ENCODE measurements around the gene NECTIN2. TPM values are rescaled to one million over a fixed set of nuclear protein-coding genes. Genes with fewer than 3 reads are reported as not detected.

The NECTIN2 gene
- total and polyA plus RNA-seq, 2 donors (not counting 1 experiment from before 2014, with no cell fraction given), result 0.15 to 0.32 TPM

GRCh38 chr19:44900328-44901244, 54.5 kb downstream of the NECTIN2 start:
- Mint-ChIP-seq H3K27ac (no peak overlapping the region), H3K4me1 (peaks cover 5% of the 10 kb centered on the region), H3K9me3 (ENCODE audit: insufficient read depth) (no peaks in the 10 kb centered on the region), H3K4me3 (no peak overlapping the region), H3K27me3 (no peaks in the 10 kb centered on the region)
- CTCF ChIA-PET, result interaction anchor here (0.6 to 1.9 kb wide), 2 partner anchors 39 to 176 kb away, joined by 3 to 5 read pairs; no protein-coding TSS in a partner anchor
- TF ChIP-seq EZH2 (IDR thresholded peaks at IDR 0.05; ENCODE audit: borderline replicate concordance, insufficient read depth, low read depth, low read length, poor library complexity, severe bottlenecking) (no peak), CTCF (IDR thresholded peaks at IDR 0.05) (no peak)
- no peak for ATAC-seq (ENCODE audit: low read depth)
- no peak overlapping the region for H2AFZ ChIP-seq (ENCODE audit: insufficient read depth, low read depth, low read length, poor library complexity, severe bottlenecking)
- no peak overlapping the region for H3K4me2 ChIP-seq (replicated peaks; ENCODE audit: low read depth, low read length, poor library complexity, severe bottlenecking)
- peaks cover 6% of the 10 kb centered on the region for H3K79me2 ChIP-seq (ENCODE audit: control insufficient read depth, insufficient read depth, low read length)
- 97% methylated on average over 19 of the region's 19 CpGs for WGBS (ENCODE audit: insufficient coverage)
- peaks cover 0 to 3% (median 0%) of the 10 kb centered on the region in 3 donors for H3K9me3 ChIP-seq (ENCODE audit: control extremely low read depth in 1 of 3, control insufficient read depth in 2 of 3, insufficient read depth in 1 of 3, low read length in 2 of 3)
- H3K27ac ChIP-seq (ENCODE audit: low read length in 2 of 2), result no peak overlapping the region
- no peak for DNase-seq
- H4K20me1 ChIP-seq (ENCODE audit: control insufficient read depth, insufficient read depth, low read length, poor library complexity, severe bottlenecking), result peaks cover 6% of the 10 kb centered on the region
- intact Hi-C loops (cut with micrococcal nuclease), result no loop called here
- peaks cover 0 to 47% of the 10 kb centered on the region in 2 experiments for H3K36me3 ChIP-seq (replicated peaks in 1 of 2; ENCODE audit: control extremely low read depth in 1 of 2, control insufficient read depth in 1 of 2, extremely low read depth in 1 of 2, insufficient read depth in 2 of 2, low read length in 1 of 2)
- H3K27me3 ChIP-seq (replicated peaks in 1 of 4; ENCODE audit: control extremely low read depth in 1 of 4, control insufficient read depth in 3 of 4, insufficient read depth in 4 of 4, low read length in 3 of 4), result peaks cover 0 to 6% (median 3%) of the 10 kb centered on the region in 4 experiments
- H3K4me3 ChIP-seq (ENCODE audit: control extremely low read depth in 1 of 5, extremely low read depth in 1 of 5, insufficient read depth in 1 of 5, low read depth in 2 of 5, low read length in 4 of 5), result no peak overlapping the region
- POLR2A ChIA-PET, result no interaction called here
- H3K9ac ChIP-seq (ENCODE audit: low read length), result no peak overlapping the region
- peaks cover 3 to 8% of the 10 kb centered on the region in 2 donors for H3K4me1 ChIP-seq (ENCODE audit: control insufficient read depth in 2 of 2, insufficient read depth in 2 of 2, low read length in 2 of 2)

GRCh38 chr19:44903216-44903601, 57.1 kb downstream of the NECTIN2 start:
- Histone ChIP-seq H3K4me2 (replicated peaks; ENCODE audit: low read depth, low read length, poor library complexity, severe bottlenecking) (no peak overlapping the region), H3K4me3 (ENCODE audit: control extremely low read depth in 1 of 5, extremely low read depth in 1 of 5, insufficient read depth in 1 of 5, low read depth in 2 of 5, low read length in 4 of 5) (no peak overlapping the region), H4K20me1 (ENCODE audit: control insufficient read depth, insufficient read depth, low read length, poor library complexity, severe bottlenecking) (peaks cover 6% of the 10 kb centered on the region), H3K9ac (ENCODE audit: low read length) (no peak overlapping the region), H3K9me3 (ENCODE audit: control extremely low read depth in 1 of 3, control insufficient read depth in 2 of 3, insufficient read depth in 1 of 3, low read length in 2 of 3) (peaks cover 0 to 4% (median 0%) of the 10 kb centered on the region in 3 donors), H2AFZ (ENCODE audit: insufficient read depth, low read depth, low read length, poor library complexity, severe bottlenecking) (no peak overlapping the region), H3K79me2 (ENCODE audit: control insufficient read depth, insufficient read depth, low read length) (no peaks in the 10 kb centered on the region), H3K4me1 (ENCODE audit: control insufficient read depth in 2 of 2, insufficient read depth in 2 of 2, low read length in 2 of 2) (peaks cover 15 to 19% of the 10 kb centered on the region in 2 donors), H3K36me3 (replicated peaks in 1 of 2; ENCODE audit: control extremely low read depth in 1 of 2, control insufficient read depth in 1 of 2, extremely low read depth in 1 of 2, insufficient read depth in 2 of 2, low read length in 1 of 2) (peaks cover 0 to 26% of the 10 kb centered on the region in 2 experiments), H3K27ac (ENCODE audit: low read length in 2 of 2) (no peak overlapping the region), H3K27me3 (replicated peaks in 1 of 4; ENCODE audit: control extremely low read depth in 1 of 4, control insufficient read depth in 3 of 4, insufficient read depth in 4 of 4, low read length in 3 of 4) (peaks cover 0 to 26% (median 10%) of the 10 kb centered on the region in 4 experiments)
- POLR2A ChIA-PET, result no interaction called here
- intact Hi-C loops (cut with micrococcal nuclease), result loop anchor here (1.0 kb wide), 3 partner anchors 48 to 284 kb away; no protein-coding TSS in a partner anchor
- TF ChIP-seq EZH2 (IDR thresholded peaks at IDR 0.05; ENCODE audit: borderline replicate concordance, insufficient read depth, low read depth, low read length, poor library complexity, severe bottlenecking) (no peak), CTCF (IDR thresholded peaks at IDR 0.05) (no peak)
- H3K4me3 Mint-ChIP-seq, result no peak overlapping the region
- no peak for DNase-seq
- ATAC-seq (ENCODE audit: low read depth), result no peak
- 91% methylated on average over 5 of the region's 15 CpGs for WGBS (ENCODE audit: insufficient coverage)
- no peak overlapping the region for H3K27ac Mint-ChIP-seq
- no peaks in the 10 kb centered on the region for H3K9me3 Mint-ChIP-seq (ENCODE audit: insufficient read depth)
- CTCF ChIA-PET, result interaction anchor here (0.7 to 4.1 kb wide), 13 partner anchors 12 to 345 kb away, joined by 3 to 27 read pairs (median 4); partner anchors contain the start of gene APOC1
- peaks cover 18% of the 10 kb centered on the region for H3K27me3 Mint-ChIP-seq
- peaks cover 16% of the 10 kb centered on the region for H3K4me1 Mint-ChIP-seq

Data from B cell (primary cell).